Calu3 (cell line): ENCODE measurements around the gene LAMTOR5. TPM values are rescaled to one million over a fixed set of nuclear protein-coding genes. Genes with fewer than 3 reads are reported as not detected.

Experiments used
- BruUV-seq: library from RNA; stranded (reverse); fragments of 400-500 nt; replicated peaks from 2 replicates; lab custom pipeline; 2021; lab: Mats Ljungman, UMichigan
- CTCF ChIA-PET: fragments of 300-600 bp; sonication (Branson Sonifier 250); formaldehyde crosslinking; loops from one replicate; lab custom pipeline; 2022; ENCODE audit warnings: antibody characterized with exemption; lab: Charles Lee
- DNase-seq: peaks from one replicate; pipeline ENCODE4 v3.0.0; 2022
- H3K27ac Mint-ChIP-seq: one replicate; pipeline ENCODE4 v1.8.0; 2022; ENCODE audit warnings: mixed read lengths; ENCODE audit not compliant: unreplicated experiment
- H3K27me3 Mint-ChIP-seq: one replicate; pipeline ENCODE4 v1.8.0; 2022; ENCODE audit warnings: mixed read lengths; ENCODE audit not compliant: unreplicated experiment
- H3K36me3 Mint-ChIP-seq: one replicate; pipeline ENCODE4 v1.8.0; 2022; ENCODE audit warnings: mild to moderate bottlenecking, moderate library complexity, mixed read lengths; ENCODE audit not compliant: insufficient read depth, unreplicated experiment
- H3K4me1 Mint-ChIP-seq: one replicate; pipeline ENCODE4 v1.8.0; 2022; ENCODE audit warnings: mild to moderate bottlenecking, low read depth, mixed read lengths; ENCODE audit not compliant: unreplicated experiment
- H3K4me3 Mint-ChIP-seq: one replicate; pipeline ENCODE4 v1.8.0; 2022; ENCODE audit warnings: mild to moderate bottlenecking, low read depth, moderate library complexity, mixed read lengths; ENCODE audit not compliant: unreplicated experiment
- H3K9me3 Mint-ChIP-seq: one replicate; pipeline ENCODE4 v1.8.0; 2022; ENCODE audit warnings: low read depth, mixed read lengths; ENCODE audit not compliant: unreplicated experiment
- CTCF ChIP-seq: fragments of 200-600 bp; IDR thresholded peaks from one replicate; pipeline ENCODE4 v1.8.0; 2022; ENCODE audit warnings: antibody characterized with exemption; ENCODE audit not compliant: unreplicated experiment
- intact Hi-C: fragments of 100-400 bp; cut with micrococcal nuclease; formaldehyde crosslinking; loops from one replicate; pipeline ENCODE4 v1.10.0; 2022; ENCODE audit not compliant: unreplicated experiment
- total RNA-seq: library from RNA; stranded (reverse); gene quantifications from 2 replicates; pipeline ENCODE4 v1.2.3, GENCODE V29; 2022

LAMTOR5 gene
- total RNA-seq, 1 experiment from 2014 or later: 87.4 TPM

- intact Hi-C loops: no loop called here
- H3K27ac Mint-ChIP-seq: no peak overlapping the region
- no TSS peak for BruUV-seq
- TF ChIP-seq CTCF: no peak
- DNase-seq: no peak
- peaks cover 3% of the 10 kb centered on the region for H3K36me3 Mint-ChIP-seq
- H3K4me3 Mint-ChIP-seq: no peak overlapping the region
- H3K9me3 Mint-ChIP-seq: no peaks in the 10 kb centered on the region
- CTCF ChIA-PET: no interaction called here
- H3K4me1 Mint-ChIP-seq: no peaks in the 10 kb centered on the region
- peaks cover 79% of the 10 kb centered on the region for H3K27me3 Mint-ChIP-seq
Measured at GRCh38 chr1:110453829-110454228, 46.3 kb upstream of the LAMTOR5 start.

GRCh38 chr1:110452330-110452729, 44.8 kb upstream of the LAMTOR5 start:
- Mint-ChIP-seq H3K36me3 (peaks cover 3% of the 10 kb centered on the region), H3K4me3 (no peak overlapping the region), H3K27me3 (peaks cover 94% of the 10 kb centered on the region)

GRCh38 chr1:110450929-110451328, 43.4 kb upstream of the LAMTOR5 start, which contains the start of gene PROK1:
PROK1 (plus strand) TSS chr1:110451149; CDS start chr1:110451217, 68 bp downstream.
- H3K27me3 Mint-ChIP-seq: peaks cover 92% of the 10 kb centered on the region
- H3K27ac Mint-ChIP-seq: no peak within 1 kb of the TSS
- CTCF ChIA-PET: interaction anchor here (1.7 kb wide), 1 partner anchor 9 kb away, joined by 5 read pairs; no protein-coding TSS in a partner anchor
- BruUV-seq: no TSS peak
- no peak within 1 kb of the TSS for H3K4me3 Mint-ChIP-seq
- no peak for DNase-seq
- no peaks in the 10 kb centered on the region for H3K4me1 Mint-ChIP-seq
- no peak for TF ChIP-seq CTCF
- peaks cover 3% of the 10 kb centered on the region for H3K36me3 Mint-ChIP-seq
- intact Hi-C loops: no loop called here
- H3K9me3 Mint-ChIP-seq: no peaks in the 10 kb centered on the region

More at GRCh38 chr1:110452330-110452729, 44.8 kb upstream of the LAMTOR5 start:
- CTCF ChIA-PET: interaction anchor here (1.7 kb wide), 1 partner anchor 8 kb away, joined by 5 read pairs; no protein-coding TSS in a partner anchor
- intact Hi-C loops: no loop called here
- Mint-ChIP-seq H3K4me1 (no peaks in the 10 kb centered on the region), H3K27ac (no peak overlapping the region), H3K9me3 (no peaks in the 10 kb centered on the region)
- DNase-seq: no peak
- no TSS peak for BruUV-seq
- no peak for TF ChIP-seq CTCF

- CTCF ChIA-PET: no interaction called here
- no peaks in the 10 kb centered on the region for H3K9me3 Mint-ChIP-seq
- H3K27ac Mint-ChIP-seq: no peak overlapping the region
- H3K36me3 Mint-ChIP-seq: no peaks in the 10 kb centered on the region
- H3K4me1 Mint-ChIP-seq: no peaks in the 10 kb centered on the region
- intact Hi-C loops: no loop called here
- no peak for TF ChIP-seq CTCF
- H3K27me3 Mint-ChIP-seq: peaks cover 94% of the 10 kb centered on the region
- BruUV-seq: no TSS peak
- H3K4me3 Mint-ChIP-seq: no peak overlapping the region
- DNase-seq: no peak
Measured at GRCh38 chr1:110449661-110450651, 42.5 kb upstream of the LAMTOR5 start.
